ENCODE data around the gene USP15.
"Not testable (repeated sequence)": the region's sequence is repeated elsewhere in the genome, so short reads cannot be mapped to it uniquely, and the experiment has no call there.

Gene USP15

GRCh38 chr12:62343304-62344120 lies 83.3 kb downstream of the USP15 start:
- not testable (repeated sequence) for H3K79me2 ChIP-seq (ENCODE audit: control insufficient read depth, insufficient read depth, low read length); H4K5ac ChIP-seq (ENCODE audit: low read length); H3K18ac ChIP-seq (ENCODE audit: low read length); H3K27ac ChIP-seq (ENCODE audit: low read depth, low read length); H3K79me1 ChIP-seq (ENCODE audit: low read length); H3K36me3 ChIP-seq (ENCODE audit: control insufficient read depth, insufficient read depth, low read length); H3K4me1 ChIP-seq (ENCODE audit: control insufficient read depth, low read depth, low read length); H3K4me2 ChIP-seq (ENCODE audit: low read length); H3K56ac ChIP-seq (ENCODE audit: low read length); H2BK15ac ChIP-seq (replicated peaks; ENCODE audit: low read depth); H2AK5ac ChIP-seq (ENCODE audit: low read length); DNase-seq; H3K9ac ChIP-seq (ENCODE audit: low read length); H2BK5ac ChIP-seq (ENCODE audit: low read length); H3K4me3 ChIP-seq (ENCODE audit: low read length); H2BK120ac ChIP-seq (ENCODE audit: low read depth, low read length); H3K27me3 ChIP-seq (ENCODE audit: insufficient read depth, low read length, poor library complexity); H3K23ac ChIP-seq (ENCODE audit: low read length); H4K8ac ChIP-seq (ENCODE audit: low read depth, low read length); H3K4ac ChIP-seq (ENCODE audit: low read depth, low read length)
- no CpG with 5 or more reads among the region's 9 CpGs for WGBS (ENCODE audit: extremely low coverage, insufficient coverage, low lambda C conversion rate)

DNA sequence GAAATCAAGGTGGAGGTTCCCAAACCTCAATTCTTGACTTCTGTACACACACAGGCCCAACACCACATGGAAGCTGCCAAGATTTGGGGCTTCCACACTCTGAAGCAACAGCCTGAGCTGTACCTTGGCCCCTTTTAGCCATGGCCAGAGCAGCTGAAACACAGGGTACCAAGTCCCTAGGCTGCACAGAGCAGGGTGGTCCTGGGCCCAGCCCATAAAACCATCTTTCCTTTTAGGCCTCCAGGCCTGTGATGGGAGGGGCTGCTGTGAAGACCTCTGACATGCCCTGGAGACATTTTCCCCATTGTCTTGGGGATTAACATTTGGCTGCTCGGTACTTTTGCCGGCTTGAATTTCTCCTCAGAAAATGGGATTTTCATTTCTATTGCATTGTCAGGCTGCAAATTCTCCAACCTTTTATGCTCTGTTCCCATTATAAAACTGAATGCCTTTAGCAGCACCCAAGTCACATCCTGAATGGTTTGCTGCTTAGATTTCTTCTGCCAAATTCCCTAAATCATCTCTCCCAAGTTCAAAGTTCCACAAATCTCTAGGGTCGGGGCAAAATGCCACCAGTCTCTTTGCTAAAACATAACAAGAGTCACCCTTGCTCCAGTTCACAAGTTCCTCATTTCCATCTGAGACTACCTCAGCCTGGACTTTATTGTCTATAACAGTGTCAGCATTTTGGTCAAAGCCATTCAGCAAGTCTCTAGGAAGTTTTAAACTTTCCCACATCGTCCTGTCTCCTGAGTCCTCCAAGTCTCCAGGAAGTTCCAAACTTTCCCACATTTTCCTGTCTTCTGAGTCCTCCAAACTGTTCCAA lies 84.7 kb downstream of the USP15 start:
- H2BK5ac ChIP-seq (ENCODE audit: low read length); H3K36me3 ChIP-seq (ENCODE audit: control insufficient read depth, insufficient read depth, low read length); DNase-seq; H3K79me2 ChIP-seq (ENCODE audit: control insufficient read depth, insufficient read depth, low read length); H3K79me1 ChIP-seq (ENCODE audit: low read length); H4K5ac ChIP-seq (ENCODE audit: low read length); H3K18ac ChIP-seq (ENCODE audit: low read length); H3K56ac ChIP-seq (ENCODE audit: low read length); H4K8ac ChIP-seq (ENCODE audit: low read depth, low read length); H3K4ac ChIP-seq (ENCODE audit: low read depth, low read length); H3K27me3 ChIP-seq (ENCODE audit: insufficient read depth, low read length, poor library complexity); H3K23ac ChIP-seq (ENCODE audit: low read length); H3K9ac ChIP-seq (ENCODE audit: low read length); H3K4me3 ChIP-seq (ENCODE audit: low read length); H3K4me2 ChIP-seq (ENCODE audit: low read length); H2BK120ac ChIP-seq (ENCODE audit: low read depth, low read length); H3K4me1 ChIP-seq (ENCODE audit: control insufficient read depth, low read depth, low read length); H2AK5ac ChIP-seq (ENCODE audit: low read length); H2BK15ac ChIP-seq (replicated peaks; ENCODE audit: low read depth); H3K27ac ChIP-seq (ENCODE audit: low read depth, low read length): not testable (repeated sequence)
- WGBS (ENCODE audit: extremely low coverage, insufficient coverage, low lambda C conversion rate) = no CpG with 5 or more reads among the region's 4 CpGs

DNA sequence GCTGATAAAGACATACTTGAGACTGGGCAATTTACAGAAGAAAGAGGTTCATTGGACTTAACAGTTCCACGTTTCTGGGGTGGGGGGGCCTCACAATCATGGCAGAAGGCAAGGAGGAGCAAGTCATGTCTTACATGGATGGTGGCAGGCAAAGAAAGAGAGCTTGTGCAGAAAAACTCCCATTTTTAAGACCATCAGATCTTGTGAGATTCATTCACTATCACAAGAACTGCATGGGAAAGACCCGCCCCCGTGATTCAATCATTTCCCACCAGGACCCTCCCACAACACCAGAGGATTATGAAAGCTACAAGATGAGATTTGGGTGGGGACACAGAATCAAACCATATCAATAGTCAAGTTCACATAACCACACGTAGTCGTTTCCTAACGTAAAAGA lies 85.5 kb downstream of the USP15 start:
- H2BK120ac ChIP-seq (ENCODE audit: low read depth, low read length) = no peak overlapping the region
- no peaks in the 10 kb centered on the region for H3K4me1 ChIP-seq (ENCODE audit: control insufficient read depth, low read depth, low read length)
- no peak overlapping the region for H2BK5ac ChIP-seq (ENCODE audit: low read length)
- no peak overlapping the region for H3K4me2 ChIP-seq (ENCODE audit: low read length)
- no peak overlapping the region for H3K9ac ChIP-seq (ENCODE audit: low read length)
- no peaks in the 10 kb centered on the region for H3K27me3 ChIP-seq (ENCODE audit: insufficient read depth, low read length, poor library complexity)
- DNase-seq = no peak
- H3K79me2 ChIP-seq (ENCODE audit: control insufficient read depth, insufficient read depth, low read length) = no peaks in the 10 kb centered on the region
- H3K56ac ChIP-seq (ENCODE audit: low read length) = no peak overlapping the region
- no peak overlapping the region for H3K18ac ChIP-seq (ENCODE audit: low read length)
- no peak overlapping the region for H2AK5ac ChIP-seq (ENCODE audit: low read length)
- H3K4ac ChIP-seq (ENCODE audit: low read depth, low read length) = no peak overlapping the region
- no peak overlapping the region for H3K4me3 ChIP-seq (ENCODE audit: low read length)
- WGBS (ENCODE audit: extremely low coverage, insufficient coverage, low lambda C conversion rate) = no CpG with 5 or more reads among the region's 6 CpGs
- no peak overlapping the region for H4K8ac ChIP-seq (ENCODE audit: low read depth, low read length)
- no peak overlapping the region for H3K23ac ChIP-seq (ENCODE audit: low read length)
- H2BK15ac ChIP-seq (replicated peaks; ENCODE audit: low read depth) = no peak overlapping the region
- H4K5ac ChIP-seq (ENCODE audit: low read length) = no peak overlapping the region
- H3K27ac ChIP-seq (ENCODE audit: low read depth, low read length) = no peak overlapping the region
- no peaks in the 10 kb centered on the region for H3K79me1 ChIP-seq (ENCODE audit: low read length)
- H3K36me3 ChIP-seq (ENCODE audit: control insufficient read depth, insufficient read depth, low read length) = no peaks in the 10 kb centered on the region

DNA sequence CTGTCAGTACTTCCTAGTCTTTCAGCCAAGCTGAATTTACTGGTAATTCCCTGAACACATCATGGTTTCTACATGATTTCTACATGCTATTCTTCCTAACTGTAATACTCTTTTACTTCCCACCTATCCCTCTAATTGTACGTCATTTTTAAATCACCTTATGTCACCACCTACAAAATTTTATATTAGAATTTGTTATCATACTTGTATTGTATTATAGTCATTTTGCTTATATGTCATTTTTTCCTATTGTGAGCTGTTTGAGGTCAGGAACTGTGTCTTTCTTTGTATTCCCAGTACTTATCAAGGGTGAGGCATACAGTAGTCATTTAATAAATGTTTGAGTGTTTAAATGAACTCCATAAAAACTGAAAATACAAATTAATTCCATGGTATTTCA lies 86.6 kb downstream of the USP15 start:
- H3K79me1 ChIP-seq (ENCODE audit: low read length) = no peaks in the 10 kb centered on the region
- no peaks in the 10 kb centered on the region for H3K36me3 ChIP-seq (ENCODE audit: control insufficient read depth, insufficient read depth, low read length)
- no peak for DNase-seq
- no peak overlapping the region for H3K9ac ChIP-seq (ENCODE audit: low read length)
- no peaks in the 10 kb centered on the region for H3K4me1 ChIP-seq (ENCODE audit: control insufficient read depth, low read depth, low read length)
- H3K4me3 ChIP-seq (ENCODE audit: low read length) = no peak overlapping the region
- no peak overlapping the region for H3K56ac ChIP-seq (ENCODE audit: low read length)
- no peak overlapping the region for H3K18ac ChIP-seq (ENCODE audit: low read length)
- no peak overlapping the region for H3K4me2 ChIP-seq (ENCODE audit: low read length)
- H3K23ac ChIP-seq (ENCODE audit: low read length) = no peak overlapping the region
- H4K8ac ChIP-seq (ENCODE audit: low read depth, low read length) = no peak overlapping the region
- H2AK5ac ChIP-seq (ENCODE audit: low read length) = no peak overlapping the region
- H2BK5ac ChIP-seq (ENCODE audit: low read length) = no peak overlapping the region
- H3K27me3 ChIP-seq (ENCODE audit: insufficient read depth, low read length, poor library complexity) = no peaks in the 10 kb centered on the region
- WGBS (ENCODE audit: extremely low coverage, insufficient coverage, low lambda C conversion rate) = 100% methylated on average over 1 of the region's 1 CpG
- no peak overlapping the region for H2BK120ac ChIP-seq (ENCODE audit: low read depth, low read length)
- H3K4ac ChIP-seq (ENCODE audit: low read depth, low read length) = no peak overlapping the region
- no peak overlapping the region for H3K27ac ChIP-seq (ENCODE audit: low read depth, low read length)
- no peak overlapping the region for H4K5ac ChIP-seq (ENCODE audit: low read length)
- no peak overlapping the region for H2BK15ac ChIP-seq (replicated peaks; ENCODE audit: low read depth)
- no peaks in the 10 kb centered on the region for H3K79me2 ChIP-seq (ENCODE audit: control insufficient read depth, insufficient read depth, low read length)

DNA sequence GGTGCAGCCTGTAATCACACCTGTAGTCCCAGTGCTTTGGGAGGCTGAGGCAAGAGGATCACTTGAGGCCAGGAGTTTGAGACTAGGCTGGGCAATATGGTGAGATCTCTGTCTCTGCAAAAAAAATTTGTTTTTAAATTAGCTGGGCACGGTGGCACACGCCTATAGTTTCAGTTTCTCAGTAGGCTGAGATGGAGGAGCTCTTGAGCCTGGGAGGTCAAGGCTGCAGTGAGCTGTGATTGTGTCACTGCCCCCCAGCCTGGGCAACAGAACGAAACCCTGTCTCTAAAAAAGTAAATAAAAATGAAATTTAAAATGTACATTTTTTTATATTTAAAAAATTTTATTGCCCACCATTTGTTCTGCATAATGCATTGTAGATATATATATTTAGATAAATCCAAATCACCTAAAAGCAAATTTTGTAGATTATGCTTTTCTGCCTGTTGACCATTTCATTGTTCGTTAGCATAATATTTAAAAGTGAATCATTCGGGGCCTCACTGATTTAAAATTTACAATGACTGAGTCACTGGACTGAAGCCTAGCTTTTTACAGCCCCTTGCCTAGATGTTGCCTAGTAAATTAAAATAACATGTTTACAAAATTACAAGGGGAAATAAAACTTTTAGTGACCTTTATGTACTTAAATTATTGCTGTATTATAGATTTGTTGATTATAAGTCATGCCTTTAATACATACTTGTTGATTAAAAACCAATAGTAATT lies 87.9 kb downstream of the USP15 start:
- no peak overlapping the region for H3K9ac ChIP-seq (ENCODE audit: low read length)
- no peak overlapping the region for H2BK5ac ChIP-seq (ENCODE audit: low read length)
- H3K56ac ChIP-seq (ENCODE audit: low read length) = no peak overlapping the region
- no peaks in the 10 kb centered on the region for H3K79me2 ChIP-seq (ENCODE audit: control insufficient read depth, insufficient read depth, low read length)
- no peak overlapping the region for H3K18ac ChIP-seq (ENCODE audit: low read length)
- H3K79me1 ChIP-seq (ENCODE audit: low read length) = no peaks in the 10 kb centered on the region
- no peak overlapping the region for H3K4me3 ChIP-seq (ENCODE audit: low read length)
- no peaks in the 10 kb centered on the region for H3K36me3 ChIP-seq (ENCODE audit: control insufficient read depth, insufficient read depth, low read length)
- no peak overlapping the region for H4K5ac ChIP-seq (ENCODE audit: low read length)
- H3K4me2 ChIP-seq (ENCODE audit: low read length) = no peak overlapping the region
- no peak overlapping the region for H3K4ac ChIP-seq (ENCODE audit: low read depth, low read length)
- no CpG with 5 or more reads among the region's 5 CpGs for WGBS (ENCODE audit: extremely low coverage, insufficient coverage, low lambda C conversion rate)
- H3K27me3 ChIP-seq (ENCODE audit: insufficient read depth, low read length, poor library complexity) = no peaks in the 10 kb centered on the region
- DNase-seq = no peak
- H3K23ac ChIP-seq (ENCODE audit: low read length) = no peak overlapping the region
- H2BK15ac ChIP-seq (replicated peaks; ENCODE audit: low read depth) = no peak overlapping the region
- H3K4me1 ChIP-seq (ENCODE audit: control insufficient read depth, low read depth, low read length) = no peaks in the 10 kb centered on the region
- H4K8ac ChIP-seq (ENCODE audit: low read depth, low read length) = no peak overlapping the region
- H3K27ac ChIP-seq (ENCODE audit: low read depth, low read length) = no peak overlapping the region
- no peak overlapping the region for H2BK120ac ChIP-seq (ENCODE audit: low read depth, low read length)
- no peak overlapping the region for H2AK5ac ChIP-seq (ENCODE audit: low read length)

Measured in mesendoderm (in vitro differentiated cells).